ENCODE results near the gene CDO1. TPM values are rescaled to one million over a fixed set of nuclear protein-coding genes. Genes with fewer than 3 reads are reported as not detected.

Gene CDO1
- total and polyA plus RNA-seq, 2 experiments from 2014 or later: 24.5 to 29.2 TPM

GRCh38 chr5:115857626-115858349, 41.3 kb upstream of the CDO1 start:
- Histone ChIP-seq H3K4me2 (0 out of 2 replicates have a peak overlapping the region, but pooled peaks have one; percentile 18), H3F3A (replicated peaks; ENCODE audit: low read depth) (no peaks in the 10 kb centered on the region), H3K27me3 (ENCODE audit: insufficient read depth) (no peaks in the 10 kb centered on the region), H2AFZ (no peak overlapping the region), H3K27ac (ENCODE audit: low read depth) (no peak overlapping the region), H4K20me1 (replicated peaks; ENCODE audit: insufficient read depth) (no peaks in the 10 kb centered on the region; the same call in 1 of the 2 replicates), H3K79me2 (replicated peaks; ENCODE audit: insufficient read depth) (peaks cover 94% of the 10 kb centered on the region), H3K4me1 (ENCODE audit: insufficient read depth) (peaks cover 11% of the 10 kb centered on the region; the same call in 1 of the 2 replicates), H3K9me2 (ENCODE audit: insufficient read depth) (no peaks in the 10 kb centered on the region; the same call in 1 of the 2 replicates), H3K36me3 (ENCODE audit: insufficient read depth) (0 out of 2 replicates have a peak, but pooled peaks cover 2% of the 10 kb centered on the region), H3K4me3 (no peak overlapping the region)
- H3K36me3 Mint-ChIP-seq (ENCODE audit: low read depth): peaks cover 18% of the 10 kb centered on the region; the same call in 2 of the 3 replicates
- no peak for TF ChIP-seq ZNF462 (CRISPR knock-in tag; IDR thresholded peaks at IDR 0.05)
- no peak for TF ChIP-seq POLR2AphosphoS5 (IDR thresholded peaks at IDR 0.05; ENCODE audit: low read depth)
- TF ChIP-seq STAT1 (IDR thresholded peaks at IDR 0.05; ENCODE audit: unreplicated experiment): no peak
- TF ChIP-seq REST (IDR thresholded peaks at IDR 0.05; ENCODE audit: unreplicated experiment): no peak
- TF ChIP-seq CTCF (conservative IDR thresholded peaks at IDR 0.05; ENCODE audit: low read depth in 2 of 2): no peak
- no peak for TF ChIP-seq ETS1 (IDR thresholded peaks at IDR 0.05)
- no peak for TF ChIP-seq CREB1 (CRISPR knock-in tag; IDR thresholded peaks at IDR 0.05; ENCODE audit: low read depth)
- no peak for TF ChIP-seq JUNB (IDR thresholded peaks at IDR 0.05; ENCODE audit: unreplicated experiment)
- no peak for TF ChIP-seq NANOG (IDR thresholded peaks at IDR 0.05; ENCODE audit: borderline replicate concordance)
- TF ChIP-seq ZNF114 (CRISPR knock-in tag; IDR thresholded peaks at IDR 0.05): no peak
- no peak for TF ChIP-seq EZH2phosphoT487 (IDR thresholded peaks at IDR 0.05; ENCODE audit: unreplicated experiment)
- no peak for TF ChIP-seq EZH2 (IDR thresholded peaks at IDR 0.05; ENCODE audit: low read depth, unreplicated experiment)
- TF ChIP-seq ZNF331 (CRISPR knock-in tag; IDR thresholded peaks at IDR 0.05; ENCODE audit: low read depth): no peak
- no peak overlapping the region for H3K4me3 Mint-ChIP-seq
- peak overlapping the region; percentile 58; the same call in 1 of the 2 replicates for H3K27ac Mint-ChIP-seq
- ATAC-seq (peak; percentile 38; the same call in 1 of the 3 replicates), DNase-seq (ENCODE audit: low spot score) (no peak)
- H3K9me3 Mint-ChIP-seq: peaks cover 10% of the 10 kb centered on the region
- peaks cover 3% of the 10 kb centered on the region for H3K27me3 Mint-ChIP-seq (ENCODE audit: insufficient read depth, low read depth, poor library complexity)
- peaks cover 29% of the 10 kb centered on the region for H3K4me1 Mint-ChIP-seq

All from GM23338 (cell line).